Occipital lobe (tissue), 2 donors: Measurements from ENCODE around the gene OPN1MW. TPM values are rescaled to one million over a fixed set of nuclear protein-coding genes. Genes with fewer than 3 reads are reported as not detected.
"Not testable (repeated sequence)": the region's sequence is repeated elsewhere in the genome, so short reads cannot be mapped to it uniquely, and the experiment has no call there.

ENCODE experiments used
- DNase-seq: peaks from one replicate; lab custom pipeline; 2025; lab: John Stamatoyannopoulos, UW
- total RNA-seq: library from RNA; depleted of rRNA; stranded (reverse); fragments of >200 nt; gene quantifications from one replicate; pipeline ENCODE4 v1.2.3, GENCODE V29; 2014

Gene OPN1MW
- not detected for total RNA-seq

GRCh38 chrX:154182296-154182695 lies at the start of gene OPN1MW:
OPN1MW (plus strand) TSS chrX:154182596; CDS start chrX:154182678, 82 bp downstream.
- not testable (repeated sequence) for DNase-seq

- no peak for DNase-seq
Measured at GRCh38 chrX:154135458-154136229, 46.8 kb upstream of the OPN1MW start.

- no peak for DNase-seq
Measured at GRCh38 chrX:154136627-154137161, 45.7 kb upstream of the OPN1MW start.

GRCh38 chrX:154138857-154139256 lies 43.5 kb upstream of the OPN1MW start:
- no peak for DNase-seq

- no peak for DNase-seq
Measured at GRCh38 chrX:154140206-154140605, 42.2 kb upstream of the OPN1MW start.

GRCh38 chrX:154140742-154141141 lies 41.7 kb upstream of the OPN1MW start:
- DNase-seq, result no peak

- no peak for DNase-seq
Measured at GRCh38 chrX:154142386-154142785, 40.0 kb upstream of the OPN1MW start.

GRCh38 chrX:154142950-154143745 lies 39.2 kb upstream of the OPN1MW start:
- no peak for DNase-seq

- not testable (repeated sequence) for DNase-seq
Measured at GRCh38 chrX:154144010-154144409, 38.4 kb upstream of the OPN1MW start, which contains the start of gene OPN1LW. OPN1LW (plus strand) TSS chrX:154144243; CDS start chrX:154144284, 41 bp downstream.

- DNase-seq, result not testable (repeated sequence)
Measured at GRCh38 chrX:154151030-154151429, 31.4 kb upstream of the OPN1MW start.

- DNase-seq, result not testable (repeated sequence)
Measured at GRCh38 chrX:154156221-154156620, 26.2 kb upstream of the OPN1MW start.

GRCh38 chrX:154157207-154157606 lies 25.2 kb upstream of the OPN1MW start:
- DNase-seq, result not testable (repeated sequence)

GRCh38 chrX:154159345-154159744 lies 23.1 kb upstream of the OPN1MW start:
- not testable (repeated sequence) for DNase-seq

- not testable (repeated sequence) for DNase-seq
Measured at GRCh38 chrX:154164902-154165301, 17.5 kb upstream of the OPN1MW start.

- DNase-seq, result not testable (repeated sequence)
Measured at GRCh38 chrX:154168384-154168783, 14.0 kb upstream of the OPN1MW start.

- DNase-seq, result not testable (repeated sequence)
Measured at GRCh38 chrX:154172535-154172943, 9.9 kb upstream of the OPN1MW start.

- DNase-seq, result not testable (repeated sequence)
Measured at GRCh38 chrX:154174356-154174755, 8.0 kb upstream of the OPN1MW start.

GRCh38 chrX:154183794-154184193 lies 1.4 kb downstream of the OPN1MW start:
- not testable (repeated sequence) for DNase-seq

GRCh38 chrX:154192846-154193245 lies 10.4 kb downstream of the OPN1MW start:
- DNase-seq, result not testable (repeated sequence)

- not testable (repeated sequence) for DNase-seq
Measured at GRCh38 chrX:154194316-154194715, 11.9 kb downstream of the OPN1MW start.

- DNase-seq, result not testable (repeated sequence)
Measured at GRCh38 chrX:154196466-154196865, 14.1 kb downstream of the OPN1MW start.
